Measurements from ENCODE around the gene MMP14. TPM values are rescaled to one million over a fixed set of nuclear protein-coding genes. Genes with fewer than 3 reads are reported as not detected.
A peak's percentile ranks its signal among the peaks of the same experiment; 100 is the strongest.

The MMP14 gene
- total and polyA plus RNA-seq, 2 of the 13 experiments (the other 11 are each of a cell fraction or from before 2014, with no cell fraction given) = 5.2 to 9.8 TPM

GRCh38 chr14:22822571-22823098 lies 13.8 kb upstream of the MMP14 start (continued):
- no peak for TF ChIP-seq ATF6 (CRISPR knock-in tag; conservative IDR thresholded peaks at IDR 0.05)
- peak; percentile 66 for TF ChIP-seq RCOR2 (CRISPR knock-in tag; IDR thresholded peaks at IDR 0.05)
- TF ChIP-seq ZNF160 (CRISPR knock-in tag; IDR thresholded peaks at IDR 0.05) = no peak
- TF ChIP-seq MIER2 (CRISPR knock-in tag; IDR thresholded peaks at IDR 0.05) = 0 out of 2 replicates have a peak, but pooled peaks have one; percentile 14
- TF ChIP-seq MIER3 (CRISPR knock-in tag; IDR thresholded peaks at IDR 0.05; ENCODE audit: borderline replicate concordance) = no peak; the same call in 1 of the 2 replicates
- TF ChIP-seq MTA3 (CRISPR knock-in tag; IDR thresholded peaks at IDR 0.05) = no peak
- no peak for TF ChIP-seq ZBTB21 (CRISPR knock-in tag; IDR thresholded peaks at IDR 0.05)
- TF ChIP-seq DMTF1 (CRISPR knock-in tag; IDR thresholded peaks at IDR 0.05) = no peak
- TF ChIP-seq TMF1 (CRISPR knock-in tag; IDR thresholded peaks at IDR 0.05; ENCODE audit: low read depth) = no peak
- TF ChIP-seq ZNF407 (CRISPR knock-in tag; IDR thresholded peaks at IDR 0.05; ENCODE audit: not compliant biosample characterization) = no peak
- no peak for TF ChIP-seq ZNF83 (CRISPR knock-in tag; IDR thresholded peaks at IDR 0.05; ENCODE audit: borderline replicate concordance)
- TF ChIP-seq ZNF878 (CRISPR knock-in tag; IDR thresholded peaks at IDR 0.05) = no peak
- no peak for TF ChIP-seq GMEB1 (CRISPR knock-in tag; IDR thresholded peaks at IDR 0.05; ENCODE audit: borderline replicate concordance)
